CD4-positive, alpha-beta T cell treated with Interleukin-12 subunit alpha and Interleukin-12 subunit beta, for 1 hour (primary cell): Measurements from ENCODE around the gene DPP8.

Experiments used
- DNase-seq: peaks from one replicate; pipeline ENCODE4 v3.0.0-alpha.2; 2020

The DPP8 gene

GRCh38 chr15:65423150-65423975 is 94.1 kb downstream of the DPP8 start:
- no peak for DNase-seq

GRCh38 chr15:65421360-65422215 is 95.9 kb downstream of the DPP8 start:
- DNase-seq, result no peak

GRCh38 chr15:65420975-65421359 is 96.5 kb downstream of the DPP8 start:
- no peak for DNase-seq

GRCh38 chr15:65418596-65418995 is 98.9 kb downstream of the DPP8 start:
- no peak for DNase-seq

GRCh38 chr15:65416845-65417416 is 100.6 kb downstream of the DPP8 start:
- no peak for DNase-seq

- DNase-seq, result no peak
These were observed 102.5 kb downstream of the DPP8 start for GRCh38 chr15:65414841-65415621.

GRCh38 chr15:65413760-65414144 is 103.7 kb downstream of the DPP8 start:
- no peak for DNase-seq

- no peak for DNase-seq
These were observed 104.3 kb downstream of the DPP8 start for GRCh38 chr15:65413051-65413759.

- no peak for DNase-seq
These were observed 104.9 kb downstream of the DPP8 start for GRCh38 chr15:65412556-65412955.

GRCh38 chr15:65411465-65412071 is 105.9 kb downstream of the DPP8 start:
- no peak for DNase-seq

- no peak for DNase-seq
These were observed 106.5 kb downstream of the DPP8 start for GRCh38 chr15:65410972-65411371.

- no peak for DNase-seq
These were observed 107.5 kb downstream of the DPP8 start for GRCh38 chr15:65410036-65410435.

GRCh38 chr15:65409036-65409631 is 108.4 kb downstream of the DPP8 start:
- no peak for DNase-seq

- DNase-seq, result no peak
These were observed 109.0 kb downstream of the DPP8 start for GRCh38 chr15:65408324-65409035.

GRCh38 chr15:65406424-65407000 is 111.0 kb downstream of the DPP8 start:
- DNase-seq, result no peak

GRCh38 chr15:65405791-65406423 is 111.6 kb downstream of the DPP8 start:
- DNase-seq, result no peak

GRCh38 chr15:65404186-65404872 is 113.2 kb downstream of the DPP8 start:
- DNase-seq, result no peak

- DNase-seq, result no peak
These were observed 114.5 kb downstream of the DPP8 start for GRCh38 chr15:65402961-65403360.

- DNase-seq, result no peak
These were observed 115.8 kb downstream of the DPP8 start for GRCh38 chr15:65401611-65402240.
